ENCODE results near the gene RASA3.

RASA3 gene

DNA sequence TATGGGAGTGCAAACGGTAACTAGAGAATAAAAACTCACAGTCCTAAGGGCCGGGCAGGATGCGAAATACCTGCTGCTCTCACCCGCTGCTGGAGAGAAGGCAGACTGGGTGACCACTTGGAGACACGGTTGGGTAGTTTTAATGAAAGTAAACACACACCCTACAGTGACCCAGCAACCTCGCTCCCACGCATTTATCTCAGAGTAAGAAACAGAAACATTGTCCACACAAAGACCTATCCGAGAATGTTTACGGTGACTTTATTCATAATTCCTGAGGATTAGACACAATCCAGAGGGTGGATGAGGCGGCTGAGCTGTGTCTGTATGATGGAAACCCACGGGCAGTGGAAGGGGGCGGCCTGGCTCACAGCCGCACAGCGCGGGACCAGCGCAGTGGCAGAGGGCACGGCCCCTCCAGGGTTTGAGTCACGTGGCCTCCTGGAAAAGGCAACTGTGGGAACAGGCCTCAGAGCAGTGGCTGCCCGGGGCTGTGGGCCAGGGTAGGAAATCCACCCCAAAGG, 85.0 kb downstream of the RASA3 start:
- no peak for TF ChIP-seq SUZ12 (IDR thresholded peaks at IDR 0.05; ENCODE audit: extremely low read depth, insufficient read depth, insufficient read length)
- no peak for TF ChIP-seq ZNF274 (IDR thresholded peaks at IDR 0.05; ENCODE audit: low read depth, low read length)
- TF ChIP-seq YY1 (IDR thresholded peaks at IDR 0.05; ENCODE audit: insufficient read depth, insufficient read length) = no peak
- Histone ChIP-seq H3K27me3 (ENCODE audit: insufficient read depth, insufficient read length) (no peaks in the 10 kb centered on the region), H3K4me1 (ENCODE audit: insufficient read depth, insufficient read length) (peaks cover 4% of the 10 kb centered on the region), H3K9ac (ENCODE audit: insufficient read length, low read depth) (no peak overlapping the region), H3K4me3 (ENCODE audit: insufficient read length, low read depth) (no peak overlapping the region), H3K36me3 (ENCODE audit: insufficient read depth, insufficient read length, low read length) (peaks cover 29% of the 10 kb centered on the region), H3K9me3 (ENCODE audit: insufficient read depth, low read length) (no peaks in the 10 kb centered on the region)
- DNase-seq (ENCODE audit: low read depth, low spot score) = no peak

DNA sequence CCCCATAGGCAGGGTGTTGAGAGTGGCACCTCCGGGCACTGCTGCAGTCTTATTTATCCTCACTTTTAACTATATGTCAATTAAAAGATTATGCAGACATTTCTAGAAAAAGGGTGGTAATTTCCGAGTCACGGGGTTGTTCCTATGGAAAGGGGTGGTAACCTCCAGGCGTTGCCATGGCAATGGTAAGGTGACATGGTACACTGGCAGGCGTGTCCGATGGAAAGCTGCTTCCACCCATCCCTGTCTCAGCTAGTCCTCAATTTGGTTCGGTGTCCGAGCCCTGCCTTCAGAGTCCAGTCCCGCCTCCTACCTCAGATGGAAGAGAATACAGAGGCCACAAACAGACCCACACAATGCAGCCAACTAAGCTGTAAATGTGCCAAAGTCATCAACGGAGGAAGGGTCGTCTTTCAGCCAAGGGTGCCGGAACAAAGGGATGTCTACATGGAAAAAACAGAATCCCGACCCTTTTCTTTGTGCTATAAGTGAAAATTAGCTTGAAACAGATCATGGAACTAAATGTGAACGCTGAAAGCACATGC, 85.9 kb downstream of the RASA3 start:
- no peak overlapping the region for H3K9ac ChIP-seq (ENCODE audit: insufficient read length, low read depth)

DNA sequence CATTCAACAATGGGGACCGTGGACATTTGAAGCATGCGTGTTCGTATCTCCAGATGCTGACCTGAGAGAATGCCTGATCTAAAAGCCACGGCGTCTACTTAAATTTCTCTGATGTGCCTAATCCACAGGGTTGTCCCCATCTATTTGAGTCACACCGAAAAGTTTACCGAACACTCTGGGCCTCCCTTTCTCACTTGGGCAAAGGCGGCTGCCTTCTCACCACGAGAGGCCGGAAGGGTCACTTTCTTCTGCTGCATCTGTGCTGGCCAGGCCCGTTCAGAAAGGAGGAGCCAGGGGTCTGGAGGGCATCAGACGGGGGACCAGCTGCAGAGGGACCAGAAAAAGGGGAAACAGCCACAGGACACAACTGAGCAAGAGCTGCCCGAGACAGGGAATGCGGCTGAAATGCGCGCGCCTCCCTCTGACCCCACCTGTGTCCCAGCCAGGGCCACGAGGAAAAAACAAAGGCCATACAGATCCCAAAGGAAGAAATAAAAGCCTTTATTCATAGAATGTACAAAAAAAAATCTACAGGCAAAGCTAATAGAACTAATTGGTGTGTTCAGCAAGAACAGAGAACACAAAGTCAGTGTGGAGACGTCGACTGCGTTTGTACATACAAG, 87.2 kb downstream of the RASA3 start:
- H3K36me3 ChIP-seq (ENCODE audit: insufficient read depth, insufficient read length, low read length) = peaks cover 29% of the 10 kb centered on the region
- no peak overlapping the region for H3K9ac ChIP-seq (ENCODE audit: insufficient read length, low read depth)
- H3K4me1 ChIP-seq (ENCODE audit: insufficient read depth, insufficient read length) = peaks cover 4% of the 10 kb centered on the region
- TF ChIP-seq ZNF274 (IDR thresholded peaks at IDR 0.05; ENCODE audit: low read depth, low read length) (no peak), YY1 (IDR thresholded peaks at IDR 0.05; ENCODE audit: insufficient read depth, insufficient read length) (no peak), SUZ12 (IDR thresholded peaks at IDR 0.05; ENCODE audit: extremely low read depth, insufficient read depth, insufficient read length) (no peak)
- H3K27me3 ChIP-seq (ENCODE audit: insufficient read depth, insufficient read length) = no peaks in the 10 kb centered on the region
- no peak overlapping the region for H3K4me3 ChIP-seq (ENCODE audit: insufficient read length, low read depth)
- DNase-seq (ENCODE audit: low read depth, low spot score) = no peak
- no peaks in the 10 kb centered on the region for H3K9me3 ChIP-seq (ENCODE audit: insufficient read depth, low read length)

More for the DNA sequence above, 85.9 kb downstream of the RASA3 start:
- Histone ChIP-seq H3K36me3 (ENCODE audit: insufficient read depth, insufficient read length, low read length) (peaks cover 28% of the 10 kb centered on the region), H3K27me3 (ENCODE audit: insufficient read depth, insufficient read length) (no peaks in the 10 kb centered on the region), H3K9me3 (ENCODE audit: insufficient read depth, low read length) (no peaks in the 10 kb centered on the region), H3K4me3 (ENCODE audit: insufficient read length, low read depth) (no peak overlapping the region), H3K4me1 (ENCODE audit: insufficient read depth, insufficient read length) (peaks cover 4% of the 10 kb centered on the region)
- no peak for TF ChIP-seq SUZ12 (IDR thresholded peaks at IDR 0.05; ENCODE audit: extremely low read depth, insufficient read depth, insufficient read length)
- TF ChIP-seq YY1 (IDR thresholded peaks at IDR 0.05; ENCODE audit: insufficient read depth, insufficient read length) = no peak
- DNase-seq (ENCODE audit: low read depth, low spot score) = no peak

DNA sequence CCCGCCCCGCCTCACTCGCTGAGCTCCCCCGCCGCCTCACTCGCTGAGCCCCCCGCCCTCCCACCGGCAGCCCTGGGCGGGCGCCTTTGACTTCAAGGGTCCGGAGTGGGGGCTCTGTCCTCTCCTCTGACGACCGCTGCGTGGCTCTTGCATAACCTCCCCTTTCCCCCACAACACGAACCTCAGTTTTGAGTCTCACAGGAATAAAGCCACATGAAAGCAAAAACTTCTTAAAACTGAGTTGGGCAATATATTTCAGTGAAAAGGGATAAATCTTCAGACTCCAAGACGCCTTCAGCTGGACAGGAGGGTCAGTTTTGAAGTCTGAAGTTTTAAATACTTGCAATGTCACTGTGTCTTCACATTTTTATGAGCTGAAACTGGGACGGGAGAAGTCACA, 87.9 kb downstream of the RASA3 start:
- DNase-seq (ENCODE audit: low read depth, low spot score) = no peak
- no peak for TF ChIP-seq SUZ12 (IDR thresholded peaks at IDR 0.05; ENCODE audit: extremely low read depth, insufficient read depth, insufficient read length)
- no peak for TF ChIP-seq ZNF274 (IDR thresholded peaks at IDR 0.05; ENCODE audit: low read depth, low read length)
- peaks cover 25% of the 10 kb centered on the region for H3K36me3 ChIP-seq (ENCODE audit: insufficient read depth, insufficient read length, low read length)

DNA sequence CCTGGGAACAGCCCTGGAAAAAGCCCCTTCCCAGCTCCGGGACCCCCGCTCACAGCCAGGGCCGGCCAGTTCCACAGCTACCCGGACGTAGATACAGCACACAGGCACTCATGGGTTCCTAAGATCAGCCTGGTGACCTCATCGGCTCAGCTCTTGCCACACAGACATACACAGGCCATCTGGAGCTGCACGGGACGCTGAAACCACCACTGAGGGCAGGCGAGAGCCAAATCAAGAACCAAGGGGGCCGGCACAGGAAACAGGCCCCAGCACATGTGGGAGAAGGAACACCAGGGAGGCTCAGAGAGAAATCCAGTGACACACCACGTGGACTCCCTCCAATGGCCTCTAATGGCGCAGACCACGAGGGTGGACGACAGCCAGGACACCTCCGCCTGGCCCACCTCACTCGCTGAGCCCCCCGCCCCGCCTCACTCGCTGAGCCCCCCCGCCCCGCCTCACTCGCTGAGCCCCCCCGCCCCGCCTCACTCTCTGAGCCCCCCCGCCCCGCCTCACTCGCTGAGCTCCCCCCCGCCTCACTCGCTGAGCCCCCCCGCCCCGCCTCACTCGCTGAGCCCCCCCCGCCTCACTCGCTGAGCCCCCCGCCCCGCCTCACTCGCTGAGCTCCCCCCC, 88.9 kb downstream of the RASA3 start:
- DNase-seq (ENCODE audit: low read depth, low spot score) = no peak
- H3K9me3 ChIP-seq (ENCODE audit: insufficient read depth, low read length) = no peaks in the 10 kb centered on the region
- H3K4me1 ChIP-seq (ENCODE audit: insufficient read depth, insufficient read length) = peaks cover 12% of the 10 kb centered on the region
- no peak overlapping the region for H3K4me3 ChIP-seq (ENCODE audit: insufficient read length, low read depth)
- no peaks in the 10 kb centered on the region for H3K27me3 ChIP-seq (ENCODE audit: insufficient read depth, insufficient read length)
- TF ChIP-seq SUZ12 (IDR thresholded peaks at IDR 0.05; ENCODE audit: extremely low read depth, insufficient read depth, insufficient read length) (no peak), YY1 (IDR thresholded peaks at IDR 0.05; ENCODE audit: insufficient read depth, insufficient read length) (no peak), ZNF274 (IDR thresholded peaks at IDR 0.05; ENCODE audit: low read depth, low read length) (no peak)
- no peak overlapping the region for H3K9ac ChIP-seq (ENCODE audit: insufficient read length, low read depth)
- H3K36me3 ChIP-seq (ENCODE audit: insufficient read depth, insufficient read length, low read length) = peaks cover 25% of the 10 kb centered on the region

More for the DNA sequence above, 87.9 kb downstream of the RASA3 start:
- no peaks in the 10 kb centered on the region for H3K27me3 ChIP-seq (ENCODE audit: insufficient read depth, insufficient read length)
- no peaks in the 10 kb centered on the region for H3K9me3 ChIP-seq (ENCODE audit: insufficient read depth, low read length)
- peaks cover 9% of the 10 kb centered on the region for H3K4me1 ChIP-seq (ENCODE audit: insufficient read depth, insufficient read length)
- H3K9ac ChIP-seq (ENCODE audit: insufficient read length, low read depth) = no peak overlapping the region
- H3K4me3 ChIP-seq (ENCODE audit: insufficient read length, low read depth) = no peak overlapping the region

DNA sequence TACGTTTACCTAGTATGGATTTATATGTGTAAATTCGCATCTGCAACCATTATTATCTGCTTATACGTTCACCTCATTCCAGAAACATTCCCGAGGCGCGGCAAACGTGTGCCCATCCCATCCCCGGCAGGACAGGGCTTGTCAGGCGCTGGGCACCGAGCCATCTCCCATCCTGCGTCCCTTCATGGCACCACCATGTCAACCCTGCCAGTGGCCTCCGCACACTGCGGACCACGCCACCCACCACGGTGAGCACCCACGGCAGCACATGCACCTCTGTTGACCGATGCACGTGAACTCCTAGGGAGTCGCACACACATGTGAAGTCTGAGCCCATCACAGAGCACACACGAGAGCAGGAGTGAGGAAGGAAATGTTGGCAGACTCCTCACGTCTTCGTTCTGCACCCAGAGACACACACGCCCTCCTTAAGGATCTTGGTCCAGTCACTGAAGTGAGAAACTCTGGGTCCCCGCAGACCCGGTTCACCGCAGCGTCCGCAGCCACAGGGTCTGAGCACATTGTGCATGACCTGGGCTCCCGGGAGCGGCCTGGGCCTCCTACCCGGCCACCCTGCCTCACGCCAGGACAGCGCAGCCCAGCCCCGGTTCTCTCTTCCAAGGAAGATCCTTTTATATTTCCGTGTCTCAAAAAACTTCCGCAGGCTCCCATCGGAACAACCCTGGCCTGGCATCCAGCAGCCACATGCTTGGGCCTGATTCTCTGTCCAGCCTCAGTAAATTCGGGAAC, 90.2 kb downstream of the RASA3 start:
- Histone ChIP-seq H3K4me1 (ENCODE audit: insufficient read depth, insufficient read length) (peaks cover 12% of the 10 kb centered on the region), H3K4me3 (ENCODE audit: insufficient read length, low read depth) (no peak overlapping the region), H3K9me3 (ENCODE audit: insufficient read depth, low read length) (no peaks in the 10 kb centered on the region), H3K36me3 (ENCODE audit: insufficient read depth, insufficient read length, low read length) (peaks cover 23% of the 10 kb centered on the region), H3K9ac (ENCODE audit: insufficient read length, low read depth) (no peak overlapping the region), H3K27me3 (ENCODE audit: insufficient read depth, insufficient read length) (no peaks in the 10 kb centered on the region)
- no peak for DNase-seq (ENCODE audit: low read depth, low spot score)
- TF ChIP-seq ZNF274 (IDR thresholded peaks at IDR 0.05; ENCODE audit: low read depth, low read length) (no peak), YY1 (IDR thresholded peaks at IDR 0.05; ENCODE audit: insufficient read depth, insufficient read length) (no peak), SUZ12 (IDR thresholded peaks at IDR 0.05; ENCODE audit: extremely low read depth, insufficient read depth, insufficient read length) (no peak)

DNA sequence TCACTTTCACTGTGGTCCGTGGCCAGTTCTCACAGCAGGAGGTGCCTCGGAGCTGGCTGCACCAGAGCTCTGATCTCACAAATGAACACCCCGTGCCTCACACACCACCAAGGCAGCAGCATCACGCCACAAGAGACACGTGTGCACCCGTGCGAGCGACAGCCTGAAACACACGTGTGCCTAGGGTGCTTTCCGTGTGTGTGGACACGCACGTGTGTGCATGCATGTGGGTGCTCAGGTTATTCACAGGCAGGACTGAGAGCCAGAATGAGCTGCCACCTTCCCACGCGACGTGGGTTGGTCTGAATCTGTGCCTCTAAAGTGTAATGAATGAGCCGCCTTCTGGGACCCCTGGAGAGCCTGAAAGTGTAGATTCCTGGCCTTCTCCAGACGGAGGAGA, 90.9 kb downstream of the RASA3 start:
- DNase-seq (ENCODE audit: low read depth, low spot score) = no peak
- H3K27me3 ChIP-seq (ENCODE audit: insufficient read depth, insufficient read length) = no peaks in the 10 kb centered on the region
- H3K9me3 ChIP-seq (ENCODE audit: insufficient read depth, low read length) = no peaks in the 10 kb centered on the region
- no peak overlapping the region for H3K9ac ChIP-seq (ENCODE audit: insufficient read length, low read depth)
- no peak overlapping the region for H3K4me3 ChIP-seq (ENCODE audit: insufficient read length, low read depth)
- TF ChIP-seq YY1 (IDR thresholded peaks at IDR 0.05; ENCODE audit: insufficient read depth, insufficient read length) = no peak
- peaks cover 14% of the 10 kb centered on the region for H3K4me1 ChIP-seq (ENCODE audit: insufficient read depth, insufficient read length)
- peaks cover 23% of the 10 kb centered on the region for H3K36me3 ChIP-seq (ENCODE audit: insufficient read depth, insufficient read length, low read length)

Measured in NT2/D1 (cell line).